SK-N-SH (cell line): ENCODE data around the gene PRKAG1. TPM values are rescaled to one million over a fixed set of nuclear protein-coding genes. Genes with fewer than 3 reads are reported as not detected.

Experiments used
- CTCF ChIA-PET: fragments of 300-600, 350-600 bp; formaldehyde crosslinking; extraction: SDS; loops from one replicate; lab custom pipeline; 2021; lab: Yijun Ruan, JAX
- POLR2A ChIA-PET: fragments of 350-600 bp; sonication (Branson Sonifier 250); formaldehyde crosslinking; extraction: SDS; loops from one replicate; lab custom pipeline; 2020; ENCODE audit warnings: antibody characterized with exemption, inconsistent platforms; lab: Yijun Ruan, JAX
- DNase-seq: peaks from one replicate; pipeline ENCODE4 v3.0.0; 2012
- H2AFZ ChIP-seq: fragments of 200-600 bp; sonication (generic); 2 replicates; pipeline ENCODE4 v1.8.1; 2016; ENCODE audit warnings: antibody characterized with exemption, mild to moderate bottlenecking, low read depth
- H3F3A ChIP-seq: fragments of 200-600 bp; sonication (generic); replicated peaks from 2 replicates; pipeline ENCODE3; 2016; ENCODE audit warnings: antibody characterized with exemption, mild to moderate bottlenecking; ENCODE audit not compliant: insufficient read depth
- H3K27ac ChIP-seq, 2 experiments: fragments of 200-500 bp in 1 of 2; fragments of 200-600 bp in 1 of 2; sonication (Bioruptor generic) in 1 of 2; sonication (generic), shearing (Covaris generic) in 1 of 2; 2 replicates each; pipeline versions ENCODE4 v1.5.1 to v1.6.1; 2014 to 2016; ENCODE audit warnings: low read depth in 2 of 2, inconsistent platforms in 1 of 2, low read length in 1 of 2, mild to moderate bottlenecking in 1 of 2, mixed read lengths in 1 of 2
- H3K27me3 ChIP-seq: fragments of 200-600 bp; sonication (generic), shearing (Covaris generic); 2 replicates; pipeline ENCODE4 v1.6.1; 2016; ENCODE audit warnings: mixed run types; ENCODE audit not compliant: insufficient read depth
- H3K36me3 ChIP-seq, 2 experiments: fragments of 200-500 bp in 1 of 2; fragments of 200-600 bp in 1 of 2; sonication (Bioruptor generic) in 1 of 2; sonication (generic) in 1 of 2; replicated peaks in 1 of 2; 2 replicates each; pipeline versions ENCODE3 to v1.5.1; 2014 to 2016; ENCODE audit warnings: low read length in 1 of 2, mild to moderate bottlenecking in 1 of 2; ENCODE audit not compliant: insufficient read depth in 2 of 2, control insufficient read depth in 1 of 2
- H3K4me1 ChIP-seq, 2 experiments: fragments of 200-500 bp in 1 of 2; fragments of 200-600 bp in 1 of 2; sonication (Bioruptor generic) in 1 of 2; sonication (generic), shearing (Covaris generic) in 1 of 2; 2 replicates each; pipeline versions ENCODE4 v1.5.1 to v1.6.1; 2014 to 2016; ENCODE audit warnings: low read depth in 1 of 2, low read length in 1 of 2, mixed run types in 1 of 2; ENCODE audit not compliant: insufficient read depth in 2 of 2, control insufficient read depth in 1 of 2
- H3K4me2 ChIP-seq: fragments of 200-600 bp; sonication (generic), shearing (Covaris generic); 2 replicates; pipeline ENCODE4 v1.6.1; 2017; ENCODE audit warnings: mixed run types
- H3K4me3 ChIP-seq, 2 experiments: fragments of 200-500 bp in 1 of 2; fragments of 200-600 bp in 1 of 2; sonication (Bioruptor generic) in 1 of 2; sonication (generic), shearing (Covaris generic) in 1 of 2; 2 replicates each; pipeline versions ENCODE4 v1.5.1 to v1.8.1; 2014 to 2016; ENCODE audit warnings: low read depth in 2 of 2, inconsistent platforms in 1 of 2, low read length in 1 of 2, mild to moderate bottlenecking in 1 of 2, mixed read lengths in 1 of 2, moderate library complexity in 1 of 2
- H3K79me2 ChIP-seq: fragments of 200-600 bp; sonication (generic); 2 replicates; pipeline ENCODE4 v1.8.1; 2017; ENCODE audit warnings: mild to moderate bottlenecking; ENCODE audit not compliant: insufficient read depth
- H3K9ac ChIP-seq: fragments of 200-600 bp; sonication (generic); 2 replicates; pipeline ENCODE4 v1.6.1; 2017; ENCODE audit warnings: mixed run types
- H3K9me2 ChIP-seq: fragments of 200-600 bp; sonication (generic); 2 replicates; pipeline ENCODE4 v1.6.1; 2017; ENCODE audit warnings: mixed run types
- H3K9me3 ChIP-seq: fragments of 200-600 bp; sonication (generic); 2 replicates; pipeline ENCODE4 v1.6.1; 2017; ENCODE audit warnings: mixed run types, mild to moderate bottlenecking, moderate library complexity
- H4K20me1 ChIP-seq: fragments of 200-600 bp; sonication (generic); 2 replicates; pipeline ENCODE4 v1.6.1; 2017; ENCODE audit warnings: mild to moderate bottlenecking, mixed run types; ENCODE audit not compliant: insufficient read depth
- EP300 ChIP-seq, 2 experiments: IDR thresholded peaks; 2 replicates each; pipeline versions ENCODE4 v1.4.0 to v1.6.1; 2012; ENCODE audit warnings: borderline replicate concordance in 1 of 2, low read depth in 1 of 2, low read length in 1 of 2
- EZH2phosphoT487 ChIP-seq: fragments of 200-600 bp; sonication (generic); IDR thresholded peaks from 2 replicates; pipeline ENCODE4 v1.6.1; 2017; ENCODE audit warnings: low read depth, mixed run types, mild to moderate bottlenecking, antibody characterized with exemption, moderate library complexity, borderline replicate concordance
- GABPA ChIP-seq: IDR thresholded peaks from 2 replicates; pipeline ENCODE4 v1.4.0; 2012; ENCODE audit warnings: low read depth, mild to moderate bottlenecking
- JUND ChIP-seq: IDR thresholded peaks from 2 replicates; pipeline ENCODE4 v1.4.0; 2012
- MXI1 ChIP-seq: IDR thresholded peaks from 2 replicates; pipeline ENCODE4 v1.6.1; 2012; ENCODE audit warnings: mild to moderate bottlenecking, low read depth, low read length, improper control_type of control experiment
- NRF1 ChIP-seq: IDR thresholded peaks from 2 replicates; pipeline ENCODE4 v1.6.1; 2012; ENCODE audit warnings: low read depth, mild to moderate bottlenecking, low read length
- RCOR1 ChIP-seq: fragments of 150-350 bp; IDR thresholded peaks from 2 replicates; pipeline ENCODE4 v1.6.1; 2017; ENCODE audit warnings: antibody characterized with exemption, low read length
- REST ChIP-seq: IDR thresholded peaks from 2 replicates; pipeline ENCODE4 v1.6.1; 2012; ENCODE audit warnings: mild to moderate bottlenecking, low read depth, low read length, moderate library complexity
- RFX5 ChIP-seq: IDR thresholded peaks from 2 replicates; pipeline ENCODE4 v1.6.1; 2012; ENCODE audit warnings: mild to moderate bottlenecking, improper control_type of control experiment, low read length
- RXRA ChIP-seq: IDR thresholded peaks from 2 replicates; pipeline ENCODE4 v1.4.0; 2012; ENCODE audit warnings: low read depth, mild to moderate bottlenecking, borderline replicate concordance
- SMC3 ChIP-seq: IDR thresholded peaks from 2 replicates; pipeline ENCODE4 v1.6.1; 2012; ENCODE audit warnings: low read depth, low read length, improper control_type of control experiment
- TAF1 ChIP-seq: IDR thresholded peaks from 2 replicates; pipeline ENCODE4 v1.6.1; 2012; ENCODE audit warnings: low read depth, mild to moderate bottlenecking, low read length, moderate library complexity, borderline replicate concordance
- TCF12 ChIP-seq: IDR thresholded peaks from 2 replicates; pipeline ENCODE4 v1.4.0; 2012
- USF2 ChIP-seq: fragments of 150-350 bp; IDR thresholded peaks from 2 replicates; pipeline ENCODE4 v1.6.1; 2017; ENCODE audit warnings: antibody characterized with exemption, low read length, low read depth, borderline replicate concordance
- WGBS: methylation state at CpG from one replicate; pipeline ENCODE4 v1.1.6; 2017; ENCODE audit warnings: low lambda C conversion rate; 5-methylcytosine and 5-hydroxymethylcytosine counted together
- polyA plus RNA-seq, 3 experiments: library from polyadenylated mRNA; depleted of rRNA; stranded (reverse); fragments of >200 nt; gene quantifications; 2 replicates each; pipeline ENCODE4 v1.2.3, GENCODE V29; 2012
- TF ChIP-seq, protein P1 (sequence below): fragments of 200-600 bp; sonication (generic); IDR thresholded peaks from 2 replicates; pipeline ENCODE4 v1.6.1; 2017; ENCODE audit warnings: antibody characterized with exemption, mild to moderate bottlenecking, moderate library complexity

PRKAG1 gene
- polyA plus RNA-seq, 1 of the 3 experiments (the other 2 are of a cell fraction): 75.1 TPM

DNA sequence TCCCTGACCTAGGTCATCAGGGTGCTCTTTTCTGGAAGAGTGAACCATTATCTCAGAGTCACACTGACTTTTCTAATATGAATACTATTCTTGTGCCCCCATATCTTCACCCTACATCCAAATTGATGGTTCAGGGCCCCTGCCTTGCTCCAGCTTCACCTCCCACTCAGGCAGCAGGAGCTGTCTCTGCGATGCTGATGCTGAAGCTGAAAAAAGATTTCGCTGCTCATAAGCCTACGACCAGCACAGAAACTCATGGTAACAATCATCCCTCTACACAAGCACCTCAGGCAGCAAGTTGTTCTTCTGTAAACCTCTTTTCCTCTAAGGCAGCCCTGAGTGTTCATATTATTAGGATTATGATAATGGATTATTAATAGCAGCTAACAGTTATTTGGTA lies 64.5 kb downstream of the PRKAG1 start:
- no peak overlapping the region for H3K9ac ChIP-seq
- H3K36me3 ChIP-seq: peaks cover 35 to 48% of the 10 kb centered on the region in 2 experiments
- H3K79me2 ChIP-seq: peaks cover 83% of the 10 kb centered on the region
- no peak overlapping the region for H2AFZ ChIP-seq
- no peak for DNase-seq
- CTCF ChIA-PET: interaction anchor here (1.2 to 5.5 kb wide), 5 partner anchors 17 to 101 kb away, joined by 4 to 52 read pairs (median 10); partner anchors contain the start of gene WNT1
- no peaks in the 10 kb centered on the region for H3K27me3 ChIP-seq
- 100% methylated on average over 3 of the region's 3 CpGs for WGBS
- no peak for TF ChIP-seq USF2
- TF ChIP-seq REST: no peak
- no peak for TF ChIP-seq RCOR1
- TF ChIP-seq EZH2phosphoT487: no peak
- TF ChIP-seq MXI1: no peak
- TF ChIP-seq SMC3: no peak
- no peak overlapping the region for H3K4me2 ChIP-seq
- peaks cover 7 to 16% of the 10 kb centered on the region in 2 experiments; a peak in 3 of 4 replicates for H3K4me1 ChIP-seq
- no peak overlapping the region for H3K4me3 ChIP-seq
- no peaks in the 10 kb centered on the region for H3K9me3 ChIP-seq
- no peak overlapping the region for H3K27ac ChIP-seq
- no peaks in the 10 kb centered on the region for H3K9me2 ChIP-seq
- POLR2A ChIA-PET: interaction anchor here (0.6 kb wide), 1 partner anchor 134 kb away, joined by 3 read pairs; no protein-coding TSS in a partner anchor
- H4K20me1 ChIP-seq: peaks cover 67% of the 10 kb centered on the region
- peaks cover 11% of the 10 kb centered on the region for H3F3A ChIP-seq

DNA sequence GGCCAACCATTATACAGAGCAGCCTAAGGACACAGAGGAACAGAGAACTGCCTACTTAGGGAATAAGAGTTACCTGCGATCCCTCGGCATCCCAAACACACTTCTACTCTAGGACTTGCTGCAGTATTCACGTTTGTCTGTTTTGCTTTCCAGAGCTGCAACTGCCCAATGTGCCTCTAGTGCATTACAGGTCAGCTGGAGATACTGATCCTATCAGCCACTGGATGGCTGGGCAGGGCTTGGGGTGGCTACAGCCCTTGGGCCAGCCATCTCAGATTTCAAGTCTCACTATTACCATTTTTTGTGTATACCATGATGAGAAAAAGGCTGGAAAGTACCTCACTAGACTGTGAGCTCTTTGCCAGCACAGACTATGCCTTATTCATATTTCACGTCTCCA lies 65.9 kb downstream of the PRKAG1 start:
- H3K9ac ChIP-seq: no peak overlapping the region
- peaks cover 11% of the 10 kb centered on the region for H3F3A ChIP-seq
- peaks cover 80% of the 10 kb centered on the region for H4K20me1 ChIP-seq
- H3K27ac ChIP-seq: no peak overlapping the region
- TF ChIP-seq RCOR1 (no peak), TCF12 (no peak), TAF1 (no peak), EP300 (IDR thresholded peaks at IDR 0.05; ENCODE audit: borderline replicate concordance in 1 of 2, low read depth in 1 of 2, low read length in 1 of 2) (no peak), JUND (no peak), RXRA (no peak), RFX5 (no peak), NRF1 (no peak), GABPA (no peak)
- TF ChIP-seq, protein P1, sequence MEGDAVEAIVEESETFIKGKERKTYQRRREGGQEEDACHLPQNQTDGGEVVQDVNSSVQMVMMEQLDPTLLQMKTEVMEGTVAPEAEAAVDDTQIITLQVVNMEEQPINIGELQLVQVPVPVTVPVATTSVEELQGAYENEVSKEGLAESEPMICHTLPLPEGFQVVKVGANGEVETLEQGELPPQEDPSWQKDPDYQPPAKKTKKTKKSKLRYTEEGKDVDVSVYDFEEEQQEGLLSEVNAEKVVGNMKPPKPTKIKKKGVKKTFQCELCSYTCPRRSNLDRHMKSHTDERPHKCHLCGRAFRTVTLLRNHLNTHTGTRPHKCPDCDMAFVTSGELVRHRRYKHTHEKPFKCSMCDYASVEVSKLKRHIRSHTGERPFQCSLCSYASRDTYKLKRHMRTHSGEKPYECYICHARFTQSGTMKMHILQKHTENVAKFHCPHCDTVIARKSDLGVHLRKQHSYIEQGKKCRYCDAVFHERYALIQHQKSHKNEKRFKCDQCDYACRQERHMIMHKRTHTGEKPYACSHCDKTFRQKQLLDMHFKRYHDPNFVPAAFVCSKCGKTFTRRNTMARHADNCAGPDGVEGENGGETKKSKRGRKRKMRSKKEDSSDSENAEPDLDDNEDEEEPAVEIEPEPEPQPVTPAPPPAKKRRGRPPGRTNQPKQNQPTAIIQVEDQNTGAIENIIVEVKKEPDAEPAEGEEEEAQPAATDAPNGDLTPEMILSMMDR: no peak
- no peak overlapping the region for H2AFZ ChIP-seq
- no peak overlapping the region for H3K4me2 ChIP-seq
- H3K9me3 ChIP-seq: no peaks in the 10 kb centered on the region
- ChIA-PET POLR2A (interaction anchor here (1.3 to 1.6 kb wide), 2 partner anchors 13 to 14 kb away, joined by 3 to 4 read pairs; no protein-coding TSS in a partner anchor), CTCF (interaction anchor here (0.7 to 3.7 kb wide), 11 partner anchors 9 to 135 kb away, joined by 3 to 21 read pairs (median 4); partner anchors contain the start of genes DDX23 and WNT1)
- H3K9me2 ChIP-seq: no peaks in the 10 kb centered on the region
- H3K79me2 ChIP-seq: peaks cover 96% of the 10 kb centered on the region
- DNase-seq: no peak
- peaks cover 4 to 13% of the 10 kb centered on the region in 2 experiments; a peak in 3 of 4 replicates for H3K4me1 ChIP-seq
- H3K27me3 ChIP-seq: no peaks in the 10 kb centered on the region
- H3K36me3 ChIP-seq: peaks cover 38 to 48% of the 10 kb centered on the region in 2 experiments
- no peak overlapping the region for H3K4me3 ChIP-seq
- 95% methylated on average over 4 of the region's 4 CpGs for WGBS
